Measurements from ENCODE around the gene MARS2. TPM values are rescaled to one million over a fixed set of nuclear protein-coding genes. Genes with fewer than 3 reads are reported as not detected.
A peak's percentile ranks its signal among the peaks of the same experiment; 100 is the strongest.
"Not testable (repeated sequence)": the region's sequence is repeated elsewhere in the genome, so short reads cannot be mapped to it uniquely, and the experiment has no call there.

MARS2 gene
- total and polyA plus RNA-seq, 9 donors = 2.4 to 4.9 (median 3.6) TPM

- Histone ChIP-seq H3K4me3 (ENCODE audit: low read length) (peak overlapping the region; percentile 43), H3K27ac (ENCODE audit: low read length) (peak overlapping the region; percentile 91)
These were observed 31.1 kb upstream of the MARS2 start for GRCh38 chr2:197674060-197674459.

DNA sequence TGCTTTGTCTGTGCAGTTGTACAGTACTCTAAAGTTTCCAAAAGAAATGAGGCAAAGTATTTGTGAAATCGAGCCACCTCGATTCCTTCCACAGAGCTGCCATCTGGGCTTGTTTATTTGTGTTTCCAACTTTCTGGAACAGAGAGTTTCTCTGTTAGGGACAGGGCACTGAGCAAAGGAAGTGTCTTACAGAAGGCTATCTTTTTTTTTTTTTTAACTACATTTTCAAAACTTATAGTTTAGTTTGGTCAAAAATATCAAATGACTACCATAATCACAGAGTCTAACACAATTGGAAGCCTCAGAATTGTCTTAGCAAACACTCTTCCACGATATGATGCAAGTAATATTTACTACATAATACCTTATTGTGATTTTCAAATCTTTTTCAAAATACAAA lies 30.6 kb upstream of the MARS2 start:
- Histone ChIP-seq H3K27me3 (ENCODE audit: control insufficient read depth, insufficient read depth, low read length) (no peaks in the 10 kb centered on the region), H3K4me1 (ENCODE audit: control insufficient read depth, insufficient read depth, low read length) (peaks cover 4% of the 10 kb centered on the region), H3K9me3 (replicated peaks; ENCODE audit: control insufficient read depth, low read depth, low read length) (peaks cover 4% of the 10 kb centered on the region), H3K36me3 (ENCODE audit: control insufficient read depth, insufficient read depth, low read length) (no peaks in the 10 kb centered on the region), H3K27ac (ENCODE audit: low read length) (peak overlapping the region; percentile 91), H3K4me3 (ENCODE audit: low read length) (peak overlapping the region; percentile 43)
- no CpG with 5 or more reads among the region's 3 CpGs for WGBS (ENCODE audit: insufficient coverage)
- peak; percentile 80 for DNase-seq

More at GRCh38 chr2:197674060-197674459, 31.1 kb upstream of the MARS2 start:
- DNase-seq = peak; percentile 73
- no CpG with 5 or more reads among the region's 1 CpG for WGBS (ENCODE audit: insufficient coverage)
- Histone ChIP-seq H3K36me3 (ENCODE audit: control insufficient read depth, insufficient read depth, low read length) (no peaks in the 10 kb centered on the region), H3K4me1 (ENCODE audit: control insufficient read depth, insufficient read depth, low read length) (peaks cover 4% of the 10 kb centered on the region), H3K9me3 (replicated peaks; ENCODE audit: control insufficient read depth, low read depth, low read length) (peaks cover 6% of the 10 kb centered on the region), H3K27me3 (ENCODE audit: control insufficient read depth, insufficient read depth, low read length) (no peaks in the 10 kb centered on the region)

- no peak for DNase-seq
- no peaks in the 10 kb centered on the region for H3K27me3 ChIP-seq (ENCODE audit: control insufficient read depth, insufficient read depth, low read length)
- no CpG with 5 or more reads among the region's 3 CpGs for WGBS (ENCODE audit: insufficient coverage)
- no peaks in the 10 kb centered on the region for H3K36me3 ChIP-seq (ENCODE audit: control insufficient read depth, insufficient read depth, low read length)
- H3K9me3 ChIP-seq (replicated peaks; ENCODE audit: control insufficient read depth, low read depth, low read length) = peaks cover 2% of the 10 kb centered on the region
- peaks cover 4% of the 10 kb centered on the region for H3K4me1 ChIP-seq (ENCODE audit: control insufficient read depth, insufficient read depth, low read length)
- H3K4me3 ChIP-seq (ENCODE audit: low read length) = peak within 1 kb of the TSS; percentile 43
- H3K27ac ChIP-seq (ENCODE audit: low read length) = peak within 1 kb of the TSS; percentile 91
These were observed 29.9 kb upstream of the MARS2 start, which contains the start of gene RFTN2 for GRCh38 chr2:197675246-197675645. TSS of gene RFTN2 (minus strand) at chr2:197675587. CDS start at chr2:197675458, 129 bp downstream.

DNA sequence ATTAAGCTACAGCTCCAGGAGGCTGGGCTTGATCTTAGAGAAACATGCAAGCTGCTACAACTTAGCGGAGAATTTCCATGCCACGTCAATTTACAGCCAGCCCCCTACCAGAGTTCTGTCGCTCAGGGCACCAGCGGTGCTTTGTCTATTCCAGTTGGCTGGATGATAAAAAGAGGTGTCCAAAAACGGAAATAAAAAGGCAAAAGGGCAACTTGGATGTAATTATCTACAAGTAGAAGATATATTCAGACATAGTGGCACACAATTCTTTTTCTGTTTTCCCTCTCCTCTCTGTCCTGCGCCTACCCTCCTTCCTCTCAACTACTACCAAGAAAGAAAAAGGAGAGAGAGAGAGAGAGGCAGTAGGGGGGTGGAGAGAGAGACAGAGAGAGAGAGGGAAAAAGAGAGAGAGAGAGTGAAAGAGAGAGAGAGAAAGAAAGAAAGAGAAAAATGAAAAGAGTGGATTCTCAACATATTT lies 29.4 kb upstream of the MARS2 start:
- Histone ChIP-seq H3K9me3 (replicated peaks; ENCODE audit: control insufficient read depth, low read depth, low read length) (peaks cover 2% of the 10 kb centered on the region), H3K36me3 (ENCODE audit: control insufficient read depth, insufficient read depth, low read length) (no peaks in the 10 kb centered on the region), H3K27me3 (ENCODE audit: control insufficient read depth, insufficient read depth, low read length) (no peaks in the 10 kb centered on the region), H3K4me1 (ENCODE audit: control insufficient read depth, insufficient read depth, low read length) (peaks cover 4% of the 10 kb centered on the region), H3K27ac (ENCODE audit: low read length) (peak overlapping the region; percentile 91), H3K4me3 (ENCODE audit: low read length) (peak overlapping the region; percentile 43)
- peak; percentile 96 for DNase-seq
- WGBS (ENCODE audit: insufficient coverage) = no CpG with 5 or more reads among the region's 6 CpGs

DNA sequence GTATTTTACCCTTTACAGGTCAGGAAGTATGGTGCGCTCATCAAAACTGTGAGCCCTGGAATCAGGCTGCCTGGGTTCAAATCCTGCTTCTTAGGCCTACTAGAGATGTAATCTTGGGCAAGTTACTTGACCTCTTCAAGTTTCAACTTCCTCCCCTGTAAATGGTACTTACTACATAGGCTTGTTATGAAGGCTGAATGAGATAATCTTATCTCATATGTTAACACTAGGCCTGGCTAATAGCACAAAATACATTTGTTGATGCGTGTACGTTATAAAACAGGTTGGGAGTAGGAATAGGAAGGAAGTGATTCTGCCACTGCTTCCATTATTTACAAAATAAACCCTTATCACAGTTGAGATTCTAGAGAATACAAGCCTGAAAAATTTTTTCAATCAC lies 28.1 kb upstream of the MARS2 start:
- Histone ChIP-seq H3K4me3 (ENCODE audit: low read length) (no peak overlapping the region), H3K27ac (ENCODE audit: low read length) (no peak overlapping the region), H3K36me3 (ENCODE audit: control insufficient read depth, insufficient read depth, low read length) (no peaks in the 10 kb centered on the region), H3K4me1 (ENCODE audit: control insufficient read depth, insufficient read depth, low read length) (peaks cover 4% of the 10 kb centered on the region), H3K27me3 (ENCODE audit: control insufficient read depth, insufficient read depth, low read length) (no peaks in the 10 kb centered on the region), H3K9me3 (replicated peaks; ENCODE audit: control insufficient read depth, low read depth, low read length) (no peaks in the 10 kb centered on the region)
- DNase-seq = no peak
- WGBS (ENCODE audit: insufficient coverage) = no CpG with 5 or more reads among the region's 3 CpGs

GRCh38 chr2:197677483-197677882 lies 27.7 kb upstream of the MARS2 start:
- Histone ChIP-seq H3K36me3 (ENCODE audit: control insufficient read depth, insufficient read depth, low read length) (no peaks in the 10 kb centered on the region), H3K27ac (ENCODE audit: low read length) (no peak overlapping the region), H3K27me3 (ENCODE audit: control insufficient read depth, insufficient read depth, low read length) (no peaks in the 10 kb centered on the region), H3K9me3 (replicated peaks; ENCODE audit: control insufficient read depth, low read depth, low read length) (no peaks in the 10 kb centered on the region), H3K4me1 (ENCODE audit: control insufficient read depth, insufficient read depth, low read length) (peaks cover 4% of the 10 kb centered on the region), H3K4me3 (ENCODE audit: low read length) (no peak overlapping the region)
- peak; percentile 7 for DNase-seq
- 71% methylated on average over 1 of the region's 2 CpGs for WGBS (ENCODE audit: insufficient coverage)

- not testable (repeated sequence) for H3K36me3 ChIP-seq (ENCODE audit: control insufficient read depth, insufficient read depth, low read length); H3K4me3 ChIP-seq (ENCODE audit: low read length); H3K4me1 ChIP-seq (ENCODE audit: control insufficient read depth, insufficient read depth, low read length); H3K27me3 ChIP-seq (ENCODE audit: control insufficient read depth, insufficient read depth, low read length); DNase-seq; H3K27ac ChIP-seq (ENCODE audit: low read length); H3K9me3 ChIP-seq (replicated peaks; ENCODE audit: control insufficient read depth, low read depth, low read length)
- no CpG with 5 or more reads among the region's 6 CpGs for WGBS (ENCODE audit: insufficient coverage)
These were observed 10.0 kb upstream of the MARS2 start for GRCh38 chr2:197695206-197695605.

DNA sequence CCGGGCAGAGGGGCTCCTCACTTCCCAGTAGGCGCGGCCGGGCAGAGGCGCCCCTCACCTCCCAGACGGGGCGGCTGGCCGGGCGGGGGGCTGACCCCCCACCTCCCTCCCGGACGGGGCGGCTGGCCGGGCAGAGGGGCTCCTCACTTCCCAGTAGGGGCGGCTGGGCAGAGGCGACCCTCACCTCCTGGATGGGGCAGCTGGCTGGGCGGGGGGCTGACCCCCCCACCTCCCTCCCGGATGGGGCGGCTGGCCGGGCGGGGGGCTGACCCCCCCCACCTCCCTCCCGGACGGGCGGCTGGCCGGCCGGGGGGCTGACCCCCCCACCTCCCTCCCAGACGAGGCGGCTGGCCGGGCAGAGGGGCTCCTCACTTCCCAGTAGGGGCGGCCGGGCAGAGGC lies 9.2 kb upstream of the MARS2 start:
- not testable (repeated sequence) for DNase-seq; H3K4me1 ChIP-seq (ENCODE audit: control insufficient read depth, insufficient read depth, low read length); H3K9me3 ChIP-seq (replicated peaks; ENCODE audit: control insufficient read depth, low read depth, low read length); H3K36me3 ChIP-seq (ENCODE audit: control insufficient read depth, insufficient read depth, low read length); H3K27ac ChIP-seq (ENCODE audit: low read length); H3K4me3 ChIP-seq (ENCODE audit: low read length); H3K27me3 ChIP-seq (ENCODE audit: control insufficient read depth, insufficient read depth, low read length)
- no CpG with 5 or more reads among the region's 30 CpGs for WGBS (ENCODE audit: insufficient coverage)

DNA sequence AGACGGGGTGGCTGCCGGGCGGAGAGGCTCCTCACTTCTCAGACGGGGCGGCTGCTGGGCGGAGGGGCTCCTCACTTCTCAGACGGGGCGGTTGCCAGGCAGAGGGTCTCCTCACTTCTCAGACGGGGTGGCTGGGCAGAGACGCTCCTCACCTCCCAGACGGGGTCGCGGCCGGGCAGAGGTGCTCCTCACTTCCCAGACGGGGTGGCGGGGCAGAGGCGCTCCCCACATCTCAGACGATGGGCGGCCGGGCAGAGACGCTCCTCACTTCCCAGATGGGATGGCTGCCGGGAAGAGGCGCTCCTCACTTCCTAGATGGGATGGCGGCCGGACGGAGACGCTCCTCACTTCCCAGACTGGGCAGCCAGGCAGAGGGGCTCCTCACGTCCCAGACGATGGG lies 8.6 kb upstream of the MARS2 start:
- not testable (repeated sequence) for DNase-seq; H3K36me3 ChIP-seq (ENCODE audit: control insufficient read depth, insufficient read depth, low read length); H3K9me3 ChIP-seq (replicated peaks; ENCODE audit: control insufficient read depth, low read depth, low read length); H3K4me3 ChIP-seq (ENCODE audit: low read length); H3K27ac ChIP-seq (ENCODE audit: low read length); H3K4me1 ChIP-seq (ENCODE audit: control insufficient read depth, insufficient read depth, low read length); H3K27me3 ChIP-seq (ENCODE audit: control insufficient read depth, insufficient read depth, low read length)
- no CpG with 5 or more reads among the region's 29 CpGs for WGBS (ENCODE audit: insufficient coverage)

DNA sequence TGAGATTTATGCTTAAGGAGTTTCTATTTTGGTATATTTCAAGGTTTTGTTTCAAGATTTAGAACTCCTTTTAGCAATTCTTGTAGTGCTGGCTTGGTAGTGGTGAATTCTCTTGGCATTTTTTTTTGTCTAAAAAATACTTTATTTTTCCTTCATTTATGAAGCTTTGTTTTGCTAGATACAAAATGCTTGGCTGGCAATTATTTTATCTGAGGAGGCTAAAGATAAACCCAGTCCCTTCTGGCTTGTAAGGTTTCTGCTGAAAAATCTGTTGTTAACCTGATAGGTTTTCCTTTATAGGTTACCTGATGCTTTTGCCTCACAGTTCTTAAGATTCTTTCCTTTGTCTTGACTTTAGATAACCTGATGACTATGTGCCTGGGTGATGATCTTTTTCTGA lies 5.4 kb upstream of the MARS2 start:
- not testable (repeated sequence) for H3K36me3 ChIP-seq (ENCODE audit: control insufficient read depth, insufficient read depth, low read length); H3K27ac ChIP-seq (ENCODE audit: low read length); H3K9me3 ChIP-seq (replicated peaks; ENCODE audit: control insufficient read depth, low read depth, low read length); DNase-seq; H3K4me3 ChIP-seq (ENCODE audit: low read length); H3K27me3 ChIP-seq (ENCODE audit: control insufficient read depth, insufficient read depth, low read length); H3K4me1 ChIP-seq (ENCODE audit: control insufficient read depth, insufficient read depth, low read length)

DNA sequence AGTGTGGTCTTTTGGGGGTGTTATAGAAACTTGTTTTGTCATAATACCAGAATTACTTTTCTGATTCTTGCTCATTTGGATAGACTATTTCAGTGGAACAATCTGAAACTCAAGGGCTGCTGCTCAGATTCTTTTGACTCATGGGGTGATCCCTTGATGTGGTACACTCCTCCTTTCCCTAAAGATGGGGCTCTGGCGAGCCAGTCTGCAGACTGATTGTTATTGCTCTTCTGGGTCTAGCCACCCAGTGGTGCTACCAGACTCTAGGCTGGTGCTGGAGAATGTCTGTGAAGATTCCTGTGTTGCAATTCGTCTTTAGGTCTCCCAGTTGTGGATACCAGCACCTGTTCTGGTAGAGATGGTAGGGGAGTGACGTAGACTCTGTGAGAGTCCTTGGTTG lies 4.2 kb upstream of the MARS2 start:
- Histone ChIP-seq H3K36me3 (ENCODE audit: control insufficient read depth, insufficient read depth, low read length) (no peaks in the 10 kb centered on the region), H3K27me3 (ENCODE audit: control insufficient read depth, insufficient read depth, low read length) (no peaks in the 10 kb centered on the region), H3K9me3 (replicated peaks; ENCODE audit: control insufficient read depth, low read depth, low read length) (no peaks in the 10 kb centered on the region), H3K4me3 (ENCODE audit: low read length) (no peak overlapping the region), H3K4me1 (ENCODE audit: control insufficient read depth, insufficient read depth, low read length) (peaks cover under 1% of the 10 kb centered on the region), H3K27ac (ENCODE audit: low read length) (no peak overlapping the region)
- DNase-seq = no peak
- 79% methylated on average over 2 of the region's 3 CpGs for WGBS (ENCODE audit: insufficient coverage)
